CD14-positive monocyte (primary cell): ENCODE data around the gene DHRS3. TPM values are rescaled to one million over a fixed set of nuclear protein-coding genes. Genes with fewer than 3 reads are reported as not detected.
"Not testable (repeated sequence)": the region's sequence is repeated elsewhere in the genome, so short reads cannot be mapped to it uniquely, and the experiment has no call there.

ENCODE experiments used
- DNase-seq, 3 donors: peaks; one replicate each; pipeline ENCODE4 v3.0.0-alpha.2; 2011 to 2022
- H2AFZ ChIP-seq: 2 replicates; pipeline ENCODE4 v1.6.0; 2012; ENCODE audit warnings: mild to moderate bottlenecking, low read depth, low read length, inconsistent platforms; ENCODE audit not compliant: insufficient read depth, poor library complexity, severe bottlenecking
- H3K27ac ChIP-seq, 2 donors: 1 replicate in 1 of 2; 2 replicates in 1 of 2; pipeline ENCODE4 v1.5.1; 2012 to 2013; ENCODE audit warnings: low read length in 2 of 2, control low read depth in 1 of 2, inconsistent platforms in 1 of 2, low read depth in 1 of 2, mild to moderate bottlenecking in 1 of 2
- H3K27me3 ChIP-seq, 2 donors: one replicate each; pipeline versions ENCODE4 v1.6.0 to v1.6.1; 2011 to 2013; ENCODE audit warnings: low read length in 2 of 2; ENCODE audit not compliant: control insufficient read depth in 2 of 2, insufficient read depth in 2 of 2
- H3K36me3 ChIP-seq, 2 donors: replicated peaks in 1 of 2; 1 replicate in 1 of 2; 2 replicates in 1 of 2; pipeline versions ENCODE4 v1.5.1 to v1.6.1; 2012 to 2013; ENCODE audit warnings: low read length in 2 of 2, control low read depth in 1 of 2, inconsistent platforms in 1 of 2, mild to moderate bottlenecking in 1 of 2; ENCODE audit not compliant: insufficient read depth in 2 of 2, control insufficient read depth in 1 of 2
- H3K4me1 ChIP-seq, 2 donors: 1 replicate in 1 of 2; 2 replicates in 1 of 2; pipeline versions ENCODE4 v1.5.1 to v1.6.1; 2012 to 2013; ENCODE audit warnings: low read length in 2 of 2, control low read depth in 1 of 2, inconsistent platforms in 1 of 2, mild to moderate bottlenecking in 1 of 2, moderate library complexity in 1 of 2; ENCODE audit not compliant: insufficient read depth in 2 of 2, control insufficient read depth in 1 of 2
- H3K4me2 ChIP-seq: replicated peaks from 2 replicates; pipeline ENCODE3; 2012; ENCODE audit warnings: low read length, moderate library complexity, mild to moderate bottlenecking; ENCODE audit not compliant: poor library complexity, severe bottlenecking; ENCODE audit errors: extremely low read depth
- H3K4me3 ChIP-seq, 3 experiments: fragments of 200-600 bp in 1 of 3; sonication (generic) in 1 of 3; replicated peaks in 1 of 3; 1 replicate in 2 of 3; 2 replicates in 1 of 3; pipeline ENCODE4 v1.5.1; 2011 to 2013; ENCODE audit warnings: low read length in 3 of 3, mild to moderate bottlenecking in 3 of 3, control low read depth in 2 of 3, low read depth in 2 of 3, inconsistent platforms in 1 of 3, moderate library complexity in 1 of 3
- H3K79me2 ChIP-seq: 2 replicates; pipeline ENCODE4 v1.6.0; 2012; ENCODE audit warnings: mild to moderate bottlenecking, control low read depth, inconsistent platforms, low read length, moderate library complexity; ENCODE audit not compliant: insufficient read depth
- H3K9ac ChIP-seq: 2 replicates; pipeline ENCODE4 v1.6.0; 2017; ENCODE audit warnings: low read length, mild to moderate bottlenecking; ENCODE audit not compliant: insufficient read depth, poor library complexity, severe bottlenecking
- H3K9me3 ChIP-seq, 2 donors: replicated peaks in 1 of 2; 1 replicate in 1 of 2; 2 replicates in 1 of 2; pipeline versions ENCODE4 v1.5.1 to v1.6.1; 2012 to 2013; ENCODE audit warnings: low read length in 2 of 2, control low read depth in 1 of 2; ENCODE audit not compliant: control insufficient read depth in 1 of 2, insufficient read depth in 1 of 2
- H4K20me1 ChIP-seq: 2 replicates; pipeline ENCODE4 v1.6.0; 2012; ENCODE audit warnings: mild to moderate bottlenecking, low read length, control low read depth, moderate library complexity; ENCODE audit not compliant: insufficient read depth
- H3K27ac Mint-ChIP-seq, 7 donors: one replicate each; pipeline ENCODE4 v1.8.0; 2020; ENCODE audit warnings: mild to moderate bottlenecking in 7 of 7, mixed read lengths in 7 of 7, moderate library complexity in 6 of 7, inconsistent platforms in 2 of 7
- H3K27me3 Mint-ChIP-seq, 3 donors: one replicate each; pipeline ENCODE4 v1.8.0; 2021 to 2022; ENCODE audit warnings: low read depth in 3 of 3, mild to moderate bottlenecking in 3 of 3, mixed read lengths in 3 of 3, moderate library complexity in 3 of 3, inconsistent platforms in 1 of 3
- H3K36me3 Mint-ChIP-seq, 2 donors: one replicate each; pipeline ENCODE4 v1.8.0; 2020; ENCODE audit warnings: mixed read lengths in 2 of 2, inconsistent platforms in 1 of 2, mild to moderate bottlenecking in 1 of 2
- H3K4me1 Mint-ChIP-seq: one replicate; pipeline ENCODE4 v1.8.0; 2020; ENCODE audit warnings: mild to moderate bottlenecking, mixed read lengths
- H3K4me3 Mint-ChIP-seq, 2 donors: one replicate each; pipeline ENCODE4 v1.8.0; 2020; ENCODE audit warnings: mild to moderate bottlenecking in 2 of 2, mixed read lengths in 2 of 2, moderate library complexity in 1 of 2
- H3K9me3 Mint-ChIP-seq, 7 donors: one replicate each; pipeline ENCODE4 v1.8.0; 2020 to 2022; ENCODE audit warnings: mixed read lengths in 7 of 7, mild to moderate bottlenecking in 6 of 7, moderate library complexity in 6 of 7, inconsistent platforms in 2 of 7
- WGBS: methylation state at CpG from one replicate; pipeline ENCODE4 v1.1.5; 2013; ENCODE audit warnings: missing lambda C conversion rate; ENCODE audit not compliant: insufficient coverage; 5-methylcytosine and 5-hydroxymethylcytosine counted together
- intact Hi-C, 2 donors: fragments of 100-400 bp; cut with micrococcal nuclease; formaldehyde crosslinking; loops; one replicate each; pipeline versions ENCODE4 v1.15.0 to v1.15.1; 2023
- polyA plus RNA-seq, 3 donors: library from polyadenylated mRNA; depleted of rRNA in 1 of 3; unstranded in 2 of 3; stranded (reverse) in 1 of 3; fragments of 300-500 nt in 2 of 3; fragments of >200 nt in 1 of 3; fragmentation: Illumina TruSeq in 2 of 3; gene quantifications; 1 replicate in 2 of 3; 2 replicates in 1 of 3; pipeline ENCODE4 v1.2.3, GENCODE V29; 2012 to 2021
- TF ChIP-seq, protein P1 (sequence below): fragments of 200-600 bp; IDR thresholded peaks from one replicate; pipeline ENCODE4 v1.8.0; 2022; ENCODE audit warnings: antibody characterized with exemption, mild to moderate bottlenecking

Gene DHRS3
- polyA plus RNA-seq, 3 donors = 0.23 to 0.59 (median 0.29) TPM

DNA sequence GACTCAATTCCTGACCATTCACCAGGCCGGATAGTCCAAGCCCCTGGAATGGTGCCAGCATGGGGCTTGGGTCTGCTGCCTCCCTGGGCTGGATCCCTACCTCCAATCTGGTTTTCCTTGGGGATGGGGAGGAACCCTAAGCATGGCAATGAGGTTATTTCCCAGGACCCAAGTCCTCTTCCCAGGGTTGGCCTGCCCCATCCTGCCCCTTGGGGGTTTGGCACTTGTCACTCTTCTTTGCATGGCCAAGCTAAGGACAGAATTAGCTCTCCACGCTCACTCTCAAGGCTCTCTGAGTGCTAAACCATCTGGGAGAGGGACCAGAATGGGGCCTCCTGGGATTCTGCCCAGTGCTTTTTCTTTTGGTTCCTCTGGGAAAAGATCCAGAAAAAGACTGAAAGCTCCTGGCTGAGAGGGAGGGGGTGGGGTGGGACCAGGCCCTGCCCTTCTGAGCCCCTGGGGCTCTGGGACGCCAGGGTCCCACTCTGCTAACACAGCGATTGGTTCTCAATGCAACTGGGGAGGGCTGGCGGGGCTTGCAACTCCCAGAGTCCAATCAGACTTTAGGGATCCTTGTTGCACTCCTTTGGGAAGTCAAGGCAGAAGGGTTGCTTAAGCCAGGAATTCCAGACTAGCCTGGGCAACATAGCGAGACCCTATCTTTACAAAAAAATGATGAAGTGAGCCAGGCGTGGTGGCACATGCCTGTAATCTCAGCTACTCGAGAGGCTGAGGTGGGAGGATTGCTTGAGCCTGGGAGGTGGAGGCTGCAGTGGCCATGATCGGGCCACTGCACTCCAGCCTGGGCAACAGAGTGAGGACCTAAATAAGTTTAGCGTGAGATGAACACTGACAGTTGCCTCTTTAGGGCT lies 52.7 kb downstream of the DHRS3 start:
- Mint-ChIP-seq H3K4me3 (no peak overlapping the region), H3K4me1 (peaks cover 8% of the 10 kb centered on the region), H3K27me3 (peaks cover 0 to 5% (median 0%) of the 10 kb centered on the region in 3 donors), H3K36me3 (peaks cover 0 to 3% of the 10 kb centered on the region in 2 donors), H3K27ac (no peak overlapping the region), H3K9me3 (peaks cover 29 to 47% (median 35%) of the 10 kb centered on the region in 7 donors)
- Histone ChIP-seq H4K20me1 (no peaks in the 10 kb centered on the region), H3K4me1 (no peaks in the 10 kb centered on the region), H3K79me2 (no peaks in the 10 kb centered on the region), H3K9ac (no peak overlapping the region), H2AFZ (no peak overlapping the region), H3K9me3 (peaks cover 36 to 40% of the 10 kb centered on the region in 2 donors), H3K27ac (no peak overlapping the region), H3K36me3 (no peaks in the 10 kb centered on the region), H3K4me3 (no peak overlapping the region), H3K4me2 (no peak overlapping the region), H3K27me3 (no peaks in the 10 kb centered on the region)
- TF ChIP-seq, protein P1, sequence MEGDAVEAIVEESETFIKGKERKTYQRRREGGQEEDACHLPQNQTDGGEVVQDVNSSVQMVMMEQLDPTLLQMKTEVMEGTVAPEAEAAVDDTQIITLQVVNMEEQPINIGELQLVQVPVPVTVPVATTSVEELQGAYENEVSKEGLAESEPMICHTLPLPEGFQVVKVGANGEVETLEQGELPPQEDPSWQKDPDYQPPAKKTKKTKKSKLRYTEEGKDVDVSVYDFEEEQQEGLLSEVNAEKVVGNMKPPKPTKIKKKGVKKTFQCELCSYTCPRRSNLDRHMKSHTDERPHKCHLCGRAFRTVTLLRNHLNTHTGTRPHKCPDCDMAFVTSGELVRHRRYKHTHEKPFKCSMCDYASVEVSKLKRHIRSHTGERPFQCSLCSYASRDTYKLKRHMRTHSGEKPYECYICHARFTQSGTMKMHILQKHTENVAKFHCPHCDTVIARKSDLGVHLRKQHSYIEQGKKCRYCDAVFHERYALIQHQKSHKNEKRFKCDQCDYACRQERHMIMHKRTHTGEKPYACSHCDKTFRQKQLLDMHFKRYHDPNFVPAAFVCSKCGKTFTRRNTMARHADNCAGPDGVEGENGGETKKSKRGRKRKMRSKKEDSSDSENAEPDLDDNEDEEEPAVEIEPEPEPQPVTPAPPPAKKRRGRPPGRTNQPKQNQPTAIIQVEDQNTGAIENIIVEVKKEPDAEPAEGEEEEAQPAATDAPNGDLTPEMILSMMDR = no peak
- WGBS = 98% methylated on average over 9 of the region's 10 CpGs
- DNase-seq = no peak
- intact Hi-C loops = no loop called here

- H3K36me3 Mint-ChIP-seq, H3K27ac Mint-ChIP-seq, DNase-seq, H3K4me1 ChIP-seq, H3K4me3 Mint-ChIP-seq, H3K27me3 ChIP-seq, intact Hi-C loops, H3K4me2 ChIP-seq, H3K9ac ChIP-seq, H4K20me1 ChIP-seq, H3K27me3 Mint-ChIP-seq, H3K27ac ChIP-seq, H2AFZ ChIP-seq, H3K4me1 Mint-ChIP-seq, H3K36me3 ChIP-seq, H3K4me3 ChIP-seq, H3K79me2 ChIP-seq: not testable (repeated sequence)
- H3K9me3 Mint-ChIP-seq = peaks cover 29 to 47% (median 35%) of the 10 kb centered on the region in 7 donors
- no CpG with 5 or more reads among the region's 3 CpGs for WGBS
- peaks cover 36 to 40% of the 10 kb centered on the region in 2 donors for H3K9me3 ChIP-seq
Measured at GRCh38 chr1:12564251-12564650, 53.8 kb downstream of the DHRS3 start.
